ENCODE results near the gene MCFD2. TPM values are rescaled to one million over a fixed set of nuclear protein-coding genes. Genes with fewer than 3 reads are reported as not detected.

MCFD2 gene
- total RNA-seq, 4 donors from 2014 or later = 21.5 to 60.4 (median 49.2) TPM

- no peak for DNase-seq
- Histone ChIP-seq H3K4me1 (peaks cover 0 to 22% (median 0%) of the 10 kb centered on the region in 4 donors), H3K9me3 (peaks cover 0 to 2% (median 0%) of the 10 kb centered on the region in 4 donors), H3K36me3 (no peaks in the 10 kb centered on the region), H3K27me3 (no peaks in the 10 kb centered on the region), H3K4me3 (no peak overlapping the region), H3K27ac (no peak overlapping the region)
- no peak for TF ChIP-seq CTCF (IDR thresholded peaks at IDR 0.05)
- no peak for TF ChIP-seq POLR2A (IDR thresholded peaks at IDR 0.05)
Measured at GRCh38 chr2:46870051-46870839, 45.4 kb downstream of the MCFD2 start.

- no peak for DNase-seq
- TF ChIP-seq CTCF (IDR thresholded peaks at IDR 0.05) = no peak
- no peak for TF ChIP-seq POLR2A (IDR thresholded peaks at IDR 0.05)
- Histone ChIP-seq H3K27me3 (no peaks in the 10 kb centered on the region), H3K4me3 (no peak overlapping the region), H3K4me1 (peaks cover 0 to 17% (median 0%) of the 10 kb centered on the region in 4 donors), H3K27ac (no peak overlapping the region), H3K36me3 (no peaks in the 10 kb centered on the region), H3K9me3 (peaks cover 0 to 8% (median 0%) of the 10 kb centered on the region in 4 donors)
Measured at GRCh38 chr2:46869621-46870020, 46.0 kb downstream of the MCFD2 start.

GRCh38 chr2:46866770-46867246 is 48.8 kb downstream of the MCFD2 start:
- Histone ChIP-seq H3K36me3 (no peaks in the 10 kb centered on the region), H3K27me3 (no peaks in the 10 kb centered on the region), H3K9me3 (peaks cover 0 to 11% (median 0%) of the 10 kb centered on the region in 4 donors), H3K4me1 (no peaks in the 10 kb centered on the region), H3K4me3 (no peak overlapping the region), H3K27ac (peak overlapping the region in 3 of 4 donors; percentile 50 to 88 (median 80))
- peak; percentile 20 to 87 (median 77) for DNase-seq
- peak in 1 of 2 donors; percentile 31 for TF ChIP-seq POLR2A (IDR thresholded peaks at IDR 0.05)
- TF ChIP-seq CTCF (IDR thresholded peaks at IDR 0.05) = no peak

- H3K9me3 ChIP-seq = peaks cover 0 to 11% (median 0%) of the 10 kb centered on the region in 4 donors
- peak overlapping the region in 1 of 4 donors; percentile 38 for H3K27ac ChIP-seq
- no peaks in the 10 kb centered on the region for H3K36me3 ChIP-seq
- no peaks in the 10 kb centered on the region for H3K27me3 ChIP-seq
- H3K4me3 ChIP-seq = no peak overlapping the region
- no peaks in the 10 kb centered on the region for H3K4me1 ChIP-seq
- DNase-seq = peak in 1 of 3 donors; percentile 64
- TF ChIP-seq CTCF (IDR thresholded peaks at IDR 0.05) (no peak), POLR2A (IDR thresholded peaks at IDR 0.05) (no peak)
Measured at GRCh38 chr2:46865181-46865970, 50.2 kb downstream of the MCFD2 start.

- Histone ChIP-seq H3K4me3 (no peak overlapping the region), H3K36me3 (no peaks in the 10 kb centered on the region), H3K9me3 (peaks cover 0 to 11% (median 0%) of the 10 kb centered on the region in 4 donors), H3K4me1 (no peaks in the 10 kb centered on the region), H3K27me3 (no peaks in the 10 kb centered on the region), H3K27ac (no peak overlapping the region)
- DNase-seq = no peak
- no peak for TF ChIP-seq CTCF (IDR thresholded peaks at IDR 0.05)
- no peak for TF ChIP-seq POLR2A (IDR thresholded peaks at IDR 0.05)
Measured at GRCh38 chr2:46863882-46864281, 51.7 kb downstream of the MCFD2 start.
